ENCODE data around the gene TDRD3.

TDRD3 gene

DNA sequence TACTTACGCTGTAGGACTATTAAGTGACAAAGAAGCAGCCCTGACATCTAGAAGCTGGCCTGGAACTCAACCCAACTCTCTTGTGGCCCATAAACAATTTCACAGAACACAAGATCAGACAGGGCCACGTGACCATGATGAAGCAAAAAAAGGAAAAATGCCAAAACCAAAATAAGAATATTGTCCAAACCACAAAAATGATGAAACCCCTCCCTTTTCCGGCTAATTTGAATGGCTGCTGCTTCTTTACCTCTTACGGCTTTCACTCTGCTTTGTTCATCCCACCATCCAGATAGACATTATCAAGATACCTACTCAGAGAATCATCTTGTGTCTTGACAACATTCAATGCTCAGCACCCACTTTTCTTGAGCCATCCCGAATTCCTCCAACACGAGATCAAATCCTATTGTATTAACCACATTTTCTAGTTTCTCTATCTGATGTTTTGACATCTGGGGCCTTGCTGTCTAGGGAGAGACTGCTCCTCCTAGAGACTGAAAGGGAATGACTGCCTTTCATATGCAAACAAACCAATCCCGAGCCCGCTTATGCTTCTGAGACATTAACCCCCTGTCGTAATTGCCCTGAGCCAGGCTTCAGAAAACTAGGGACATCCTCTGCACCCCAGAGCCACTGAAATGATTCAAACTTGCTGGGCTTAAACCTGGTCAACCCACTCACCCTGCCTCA is 186.3 kb downstream of the TDRD3 start:
- DNase-seq = no peak

DNA sequence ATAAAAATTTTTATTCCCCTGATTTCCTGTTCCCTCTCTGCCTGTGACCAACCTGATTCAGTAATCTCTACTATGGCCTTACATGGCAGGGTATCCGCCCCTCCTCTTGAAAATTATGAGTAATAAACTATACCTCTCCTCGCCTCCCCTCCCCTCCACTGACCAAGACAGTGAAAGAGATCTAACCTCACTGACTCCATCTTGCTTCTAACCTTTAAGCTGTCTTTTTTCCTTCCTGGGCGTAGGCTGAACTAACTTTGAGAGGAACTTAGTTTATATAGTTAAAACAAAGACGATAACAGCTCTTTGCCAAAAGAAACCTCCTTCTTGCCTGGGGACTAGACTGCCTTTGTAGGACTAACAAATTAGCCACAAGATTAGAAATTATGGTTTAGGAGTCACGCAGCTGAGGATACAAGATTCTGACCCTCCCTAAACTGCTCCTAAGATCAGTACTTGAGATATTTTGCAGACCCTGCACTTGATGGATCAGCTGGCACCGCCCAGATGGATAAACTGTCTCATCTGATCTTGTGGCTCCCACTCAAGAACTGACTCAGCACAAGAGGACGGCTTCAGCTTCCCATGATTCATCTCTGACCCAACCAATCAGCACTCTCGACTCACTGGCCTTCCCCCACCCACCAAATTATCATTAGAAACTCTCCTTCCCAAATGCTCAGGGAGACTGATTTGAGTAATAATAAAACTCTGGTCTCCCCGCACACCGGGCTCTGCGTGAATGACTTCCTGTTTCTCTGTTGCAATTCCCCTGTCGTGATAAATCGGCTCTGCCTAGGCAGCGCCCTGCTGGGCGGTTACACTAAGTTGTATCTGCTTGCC is 187.1 kb downstream of the TDRD3 start:
- peak; percentile 5 for DNase-seq

DNA sequence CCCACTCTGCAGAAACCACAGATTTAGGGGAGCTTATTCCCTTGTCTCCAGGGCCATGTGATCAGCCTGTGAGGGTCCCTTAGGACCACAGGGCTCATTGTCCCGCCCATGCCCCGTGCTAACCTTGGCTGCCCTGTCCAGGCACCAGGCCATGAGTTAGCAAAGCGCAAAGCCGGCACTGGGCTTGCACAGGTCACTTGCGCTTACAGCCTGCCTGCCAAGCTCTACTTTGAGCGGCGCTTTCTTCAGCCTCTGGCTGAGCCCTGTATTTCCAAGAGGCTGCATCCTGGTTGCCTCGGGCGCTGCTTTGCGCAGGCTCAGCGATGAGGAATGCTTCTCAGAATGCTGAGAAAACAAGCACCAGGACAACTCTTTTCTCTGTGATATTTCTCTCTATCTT is 188.0 kb downstream of the TDRD3 start:
- DNase-seq = no peak

DNA sequence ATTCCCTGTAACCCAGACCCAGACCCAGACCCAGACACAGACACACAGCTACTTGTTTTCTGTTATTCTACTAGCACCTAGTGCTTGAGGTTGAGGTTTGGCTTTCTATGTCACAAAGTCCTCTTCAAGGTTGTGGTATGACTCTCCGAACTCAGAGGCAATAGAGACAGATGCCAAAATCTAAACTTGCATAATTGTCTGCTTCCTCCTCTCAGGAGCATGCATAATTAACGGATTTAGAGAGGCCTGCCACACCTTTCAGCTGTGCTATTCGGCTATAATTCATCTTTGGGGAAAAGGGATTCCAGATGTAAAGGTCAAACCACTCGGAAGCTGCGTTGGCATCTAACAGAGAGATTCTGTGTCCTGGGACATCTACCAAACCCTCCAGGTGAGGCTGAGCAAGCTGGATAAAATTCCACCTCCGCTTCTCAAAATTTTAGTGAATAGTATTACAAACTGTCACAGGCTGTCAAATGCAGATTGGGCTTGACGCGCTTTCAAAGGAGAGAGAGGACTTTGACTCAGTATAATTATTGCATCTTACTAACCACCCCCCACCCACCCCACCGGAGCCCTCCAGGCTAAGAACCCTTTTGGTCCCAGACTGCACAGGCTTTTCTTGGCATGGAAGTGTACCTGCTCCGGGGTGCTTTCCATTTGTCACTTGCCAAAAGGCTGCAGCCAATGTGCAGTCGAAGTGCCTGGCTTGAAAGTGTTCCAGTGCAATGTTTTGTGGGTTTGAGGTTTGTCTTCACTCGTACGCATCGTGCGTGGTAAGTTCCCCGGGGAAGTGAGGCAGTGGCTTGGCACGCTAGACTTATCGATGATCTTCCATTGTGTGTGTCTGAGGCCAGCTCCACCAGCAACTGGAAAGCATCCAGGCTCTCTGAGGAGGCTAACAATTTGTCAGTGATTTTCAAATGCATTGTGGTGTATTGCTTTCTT is 194.1 kb downstream of the TDRD3 start:
- DNase-seq = no peak

DNA sequence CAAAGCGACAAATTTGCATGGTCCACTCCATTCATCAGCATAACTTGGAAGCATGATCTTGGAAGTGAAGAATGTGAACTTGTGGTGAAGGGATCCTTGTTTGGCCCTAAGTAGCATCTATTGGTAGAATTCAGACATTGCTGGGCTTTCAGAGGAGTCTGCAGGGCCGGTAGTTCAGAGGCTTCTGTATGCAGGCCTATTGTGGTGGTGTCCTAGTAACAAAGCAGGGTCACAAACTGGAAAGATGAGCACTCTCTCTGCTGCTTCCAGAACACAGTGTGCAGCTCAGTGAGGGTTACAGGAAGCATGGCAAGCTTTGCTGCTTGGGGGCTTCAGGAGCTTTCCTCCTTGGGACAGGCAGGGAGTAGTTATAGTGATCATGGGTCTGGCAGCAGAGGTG is 206.0 kb downstream of the TDRD3 start:
- DNase-seq = no peak

DNA sequence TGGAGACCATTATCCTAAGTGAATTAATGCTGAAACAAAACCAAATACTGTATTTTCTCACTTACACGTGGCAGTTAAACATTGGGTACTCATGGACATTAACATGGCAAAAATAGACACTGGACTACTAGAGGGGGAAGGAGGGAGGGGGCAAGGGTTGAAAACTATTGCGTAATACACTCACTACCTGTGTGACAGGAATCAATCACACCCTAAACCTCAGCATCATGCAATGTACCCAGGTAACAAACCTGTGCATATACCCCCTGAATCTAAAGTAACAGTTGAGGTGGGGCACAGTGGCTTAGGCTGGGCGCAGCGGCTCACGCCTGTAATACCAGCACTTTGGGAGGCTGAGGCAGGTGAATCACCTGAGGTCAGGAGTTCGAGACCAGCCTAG is 207.0 kb downstream of the TDRD3 start:
- no peak for DNase-seq

DNA sequence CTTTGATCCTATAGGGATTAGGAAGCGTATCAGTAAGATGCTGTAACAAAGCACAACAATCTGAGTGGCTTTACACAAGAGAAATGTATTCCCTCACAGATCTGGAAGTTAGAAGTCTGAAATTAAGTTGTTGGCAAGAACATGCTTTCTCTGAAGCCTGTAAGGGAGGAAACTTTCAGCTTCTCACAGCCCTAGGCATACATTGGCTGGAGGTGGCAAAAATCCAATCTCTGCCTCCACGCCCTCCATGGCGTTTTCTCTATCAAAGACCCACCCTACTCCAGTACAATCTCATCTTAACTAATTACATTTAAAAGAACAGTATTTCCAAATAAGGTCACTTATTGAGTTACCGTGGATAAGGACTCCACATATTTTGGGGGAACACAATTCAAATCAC is 211.9 kb downstream of the TDRD3 start:
- DNase-seq = no peak

DNA sequence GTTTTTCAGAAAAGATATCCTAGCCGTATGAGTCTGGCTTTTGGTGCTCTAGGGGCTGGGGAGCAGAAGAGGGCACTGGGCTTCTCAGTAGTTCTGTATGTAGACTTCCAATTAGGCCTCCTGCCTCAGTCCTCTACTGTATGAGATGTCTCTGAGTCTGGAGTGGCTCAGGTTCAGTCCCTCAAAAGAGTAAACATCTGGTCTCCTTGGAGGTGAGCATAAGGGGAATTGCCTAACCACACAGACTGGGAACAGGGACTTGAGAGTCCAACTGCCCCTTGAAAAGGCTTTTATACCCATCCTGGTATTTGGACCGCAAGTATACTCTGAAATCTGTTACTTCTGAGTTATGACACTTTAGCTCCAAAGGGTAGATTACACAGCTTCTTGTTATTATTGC is 214.5 kb downstream of the TDRD3 start:
- DNase-seq = no peak

DNA sequence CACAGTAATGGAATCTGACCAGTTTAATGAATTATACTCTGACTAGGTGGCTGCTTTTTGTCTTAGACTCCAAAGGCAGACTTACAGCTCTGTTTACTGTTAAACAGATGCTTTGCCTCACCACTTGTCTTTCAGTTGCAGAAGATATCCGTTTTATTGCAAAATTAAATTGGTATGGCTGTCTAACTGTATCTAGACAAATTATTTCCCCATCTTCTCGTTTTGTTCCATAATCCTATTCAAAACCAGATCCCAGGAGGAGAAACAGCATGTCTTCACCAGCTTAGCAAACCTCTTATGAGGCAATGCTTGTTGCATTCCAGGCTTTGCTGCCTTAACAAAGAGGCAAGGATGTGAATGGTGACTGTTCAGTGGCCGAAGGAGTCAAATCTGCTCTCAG is 215.6 kb downstream of the TDRD3 start:
- no peak for DNase-seq

DNA sequence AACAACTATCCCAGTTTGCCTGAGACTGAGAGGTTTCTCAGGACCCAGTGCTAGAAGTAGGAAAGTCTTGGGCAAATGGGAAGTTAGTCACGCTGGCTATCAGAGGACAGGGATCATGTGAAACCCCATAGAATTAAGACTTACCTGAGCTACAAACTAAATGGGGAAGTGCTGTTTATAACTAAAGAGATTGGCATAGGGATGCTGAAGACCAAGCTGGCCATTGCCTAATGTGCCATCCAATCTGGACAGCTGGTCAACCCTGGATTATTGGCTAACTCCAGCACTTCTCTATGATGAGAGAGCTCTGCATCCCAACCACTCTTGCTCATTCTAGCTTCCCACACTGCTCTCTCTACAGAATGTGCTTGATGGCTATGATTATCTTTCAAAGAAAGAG is 216.1 kb downstream of the TDRD3 start:
- DNase-seq = no peak

DNA sequence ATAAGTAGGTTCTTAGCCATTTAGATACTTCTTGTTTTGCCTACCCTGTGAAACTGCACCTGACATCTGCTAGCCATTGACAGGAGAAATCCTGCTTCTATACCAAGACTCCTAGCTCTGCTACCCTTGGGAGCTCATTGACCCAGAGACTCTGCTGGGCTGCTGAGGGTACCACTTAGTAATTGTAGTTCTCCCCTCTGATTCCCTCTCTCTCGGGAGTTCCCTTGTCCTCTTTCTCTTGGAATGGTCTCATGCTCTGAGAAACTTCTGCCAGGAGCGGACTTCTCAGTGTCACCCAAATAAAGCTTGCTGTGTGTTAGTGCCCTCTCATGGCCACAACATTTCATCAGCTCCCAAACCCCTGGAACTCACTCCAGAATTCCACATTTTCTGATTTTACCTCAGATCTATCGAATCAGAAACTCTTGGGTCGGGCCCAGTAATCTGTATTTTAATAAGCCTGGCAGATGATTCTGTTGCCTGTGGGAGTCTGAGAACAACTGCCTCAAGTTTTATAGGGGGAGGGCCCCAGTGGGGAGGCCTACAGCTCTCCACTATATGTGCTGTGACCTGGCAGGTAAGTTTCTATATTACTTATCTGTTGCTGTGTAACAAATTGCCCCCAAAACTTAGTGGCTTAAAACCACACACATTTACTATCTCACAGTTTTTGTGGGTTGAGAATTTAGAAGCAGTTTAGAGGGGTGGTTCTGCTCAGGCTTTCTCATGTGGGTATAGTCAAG is 221.1 kb downstream of the TDRD3 start:
- DNase-seq = no peak

DNA sequence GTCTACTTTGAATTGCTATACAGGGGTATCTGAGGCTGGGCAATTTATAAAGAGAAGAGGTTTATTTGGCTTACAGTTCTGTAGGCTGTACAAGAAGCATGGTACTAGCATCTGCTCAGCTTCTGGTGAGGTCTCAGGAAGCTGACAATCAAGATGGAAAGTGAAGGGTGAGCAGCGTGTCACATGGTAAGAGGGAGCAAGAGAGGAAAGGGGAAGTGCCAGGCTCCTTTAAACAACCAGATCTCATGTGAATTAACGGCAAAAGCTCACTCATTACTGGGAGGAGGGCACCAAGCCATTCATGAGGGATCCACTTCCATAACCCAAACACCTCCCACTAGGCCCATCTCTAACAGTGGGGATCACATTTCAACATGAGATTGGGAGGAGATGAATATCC is 222.4 kb downstream of the TDRD3 start:
- no peak for DNase-seq

DNA sequence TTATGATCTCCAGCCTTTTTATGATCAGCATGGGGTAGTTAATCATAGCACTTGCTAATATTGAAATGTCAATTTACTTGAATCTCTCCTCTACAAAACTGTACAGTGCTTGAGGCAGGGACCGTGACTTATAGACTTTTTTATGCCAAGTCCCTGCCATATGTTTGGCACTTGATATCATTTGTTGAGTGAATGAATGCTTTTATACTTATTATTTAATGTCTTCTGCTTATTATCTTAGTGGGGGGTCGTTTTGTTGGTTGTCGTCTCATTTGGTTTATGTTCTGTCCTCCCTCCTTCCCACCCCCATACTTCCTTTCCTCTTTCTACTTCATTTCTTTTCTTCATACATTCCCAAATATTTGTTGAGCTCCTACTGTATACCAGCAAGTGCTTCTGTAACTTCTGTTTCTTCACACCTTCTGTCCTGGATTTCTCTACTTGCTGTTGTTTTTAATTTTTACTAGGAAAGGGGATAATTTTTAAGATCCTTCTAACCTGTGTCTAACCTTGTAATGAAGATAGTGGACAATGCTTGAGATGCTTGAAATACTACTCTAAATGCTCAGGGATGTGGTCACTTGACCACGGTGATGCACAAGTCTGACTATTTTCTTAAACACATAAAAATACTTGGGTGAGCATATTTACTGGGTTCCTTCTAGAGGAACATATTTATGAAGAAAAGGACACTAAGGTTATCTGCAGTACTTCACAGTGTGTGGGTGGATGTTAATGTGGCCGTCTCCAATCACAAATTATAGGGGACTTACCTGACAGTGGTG is 223.8 kb downstream of the TDRD3 start:
- no peak for DNase-seq

DNA sequence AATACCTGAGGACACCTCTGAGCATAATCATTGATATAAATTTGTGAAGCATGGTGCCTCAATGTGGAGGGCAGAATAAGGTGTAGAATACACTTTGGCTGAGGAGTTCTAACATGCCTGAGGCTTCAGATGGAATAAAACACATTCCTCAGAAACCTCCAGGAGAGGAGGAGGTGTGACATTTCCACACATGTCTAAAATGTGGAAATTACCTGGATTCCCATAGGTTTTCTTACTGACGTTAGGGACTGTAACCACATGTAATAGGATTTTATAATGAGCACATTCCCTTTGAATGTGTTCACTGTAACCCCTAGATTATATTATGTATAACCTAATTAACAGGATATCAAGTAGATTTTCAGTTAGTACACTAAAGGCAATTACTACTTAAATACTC is 226.1 kb downstream of the TDRD3 start:
- no peak for DNase-seq
